ENCODE measurements around the gene RPL35.
"Not testable (repeated sequence)": the region's sequence is repeated elsewhere in the genome, so short reads cannot be mapped to it uniquely, and the experiment has no call there.

Gene RPL35

DNA sequence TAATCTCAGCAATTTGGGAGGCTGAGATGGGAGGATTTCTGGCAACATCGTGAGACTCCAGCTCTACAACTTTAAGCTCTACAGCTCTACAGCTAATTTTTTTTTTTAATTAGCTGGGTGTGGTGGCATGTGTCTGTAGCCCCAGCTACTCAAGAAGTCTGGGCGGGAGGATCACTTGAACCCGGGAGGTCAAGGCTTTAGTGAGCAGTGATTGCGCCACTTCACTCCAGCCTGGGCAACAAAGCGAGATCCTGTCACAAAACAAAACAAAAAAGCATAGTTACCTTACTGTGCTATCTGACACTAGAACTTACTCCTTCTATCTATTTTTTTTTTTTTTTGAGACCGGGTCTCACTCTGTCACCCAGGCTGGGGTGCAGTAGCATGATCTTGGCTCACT lies 14.8 kb downstream of the RPL35 start:
- Histone ChIP-seq H3K27me3 (ENCODE audit: low read depth, low read length) (no peaks in the 10 kb centered on the region), H3K4me3 (ENCODE audit: low read depth in 1 of 2, low read length in 2 of 2) (no peak overlapping the region), H3K36me3 (ENCODE audit: control insufficient read depth in 1 of 2, insufficient read depth in 2 of 2, low read length in 2 of 2) (no peaks in the 10 kb centered on the region), H3K9me3 (ENCODE audit: control insufficient read depth in 1 of 2, low read length in 2 of 2) (no peaks in the 10 kb centered on the region), H3K27ac (ENCODE audit: low read length) (no peak overlapping the region), H3K4me1 (ENCODE audit: control insufficient read depth in 1 of 2, insufficient read depth in 2 of 2, low read length in 2 of 2) (peaks cover 0 to 4% of the 10 kb centered on the region in 2 donors)

DNA sequence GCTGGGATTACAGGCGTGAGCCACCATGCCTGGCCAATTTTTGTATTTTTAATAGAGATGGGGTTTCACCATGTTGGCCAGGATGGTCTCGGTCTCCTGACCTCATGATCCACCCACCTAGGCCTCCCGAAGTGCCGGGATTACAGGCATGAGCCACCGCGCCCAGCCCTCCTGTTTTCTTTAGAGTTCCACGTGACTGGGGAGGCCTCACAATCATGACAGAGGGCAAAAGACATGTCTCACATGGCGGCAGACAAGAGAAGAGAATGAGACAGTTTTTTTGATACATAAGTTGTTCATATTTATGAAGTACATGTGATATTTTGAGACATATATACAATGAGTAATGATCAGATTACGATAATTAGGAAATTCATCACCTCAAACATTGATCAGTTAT lies 15.3 kb downstream of the RPL35 start:
- not testable (repeated sequence) for H3K4me3 ChIP-seq (ENCODE audit: low read depth in 1 of 2, low read length in 2 of 2); H3K36me3 ChIP-seq (ENCODE audit: control insufficient read depth in 1 of 2, insufficient read depth in 2 of 2, low read length in 2 of 2); H3K4me1 ChIP-seq (ENCODE audit: control insufficient read depth in 1 of 2, insufficient read depth in 2 of 2, low read length in 2 of 2); H3K27ac ChIP-seq (ENCODE audit: low read length); H3K27me3 ChIP-seq (ENCODE audit: low read depth, low read length); H3K9me3 ChIP-seq (ENCODE audit: control insufficient read depth in 1 of 2, low read length in 2 of 2)

DNA sequence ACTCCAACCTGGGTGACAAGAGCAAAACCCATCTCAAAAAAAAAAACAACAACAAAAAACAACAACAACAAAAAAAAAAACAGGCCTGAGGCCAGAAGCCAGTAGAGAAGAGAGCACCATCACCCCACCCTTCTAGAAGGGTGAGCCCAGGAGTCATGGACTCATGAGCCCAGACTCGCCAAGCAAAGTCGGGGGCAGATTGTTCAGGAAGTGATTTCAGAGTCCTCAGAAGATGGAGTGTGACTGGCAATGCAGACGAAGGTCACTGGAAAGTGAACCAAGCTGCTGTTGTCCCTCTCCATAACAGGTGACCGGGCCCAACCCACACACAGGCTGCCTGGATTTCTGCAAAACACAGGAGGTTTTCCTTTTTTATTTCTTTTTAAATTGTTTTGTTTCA lies 17.5 kb downstream of the RPL35 start:
- Histone ChIP-seq H3K27ac (ENCODE audit: low read length) (no peak overlapping the region), H3K36me3 (ENCODE audit: control insufficient read depth in 1 of 2, insufficient read depth in 2 of 2, low read length in 2 of 2) (no peaks in the 10 kb centered on the region), H3K4me1 (ENCODE audit: control insufficient read depth in 1 of 2, insufficient read depth in 2 of 2, low read length in 2 of 2) (peaks cover 0 to 3% of the 10 kb centered on the region in 2 donors), H3K4me3 (ENCODE audit: low read depth in 1 of 2, low read length in 2 of 2) (no peak overlapping the region), H3K27me3 (ENCODE audit: low read depth, low read length) (no peaks in the 10 kb centered on the region), H3K9me3 (ENCODE audit: control insufficient read depth in 1 of 2, low read length in 2 of 2) (no peaks in the 10 kb centered on the region)

DNA sequence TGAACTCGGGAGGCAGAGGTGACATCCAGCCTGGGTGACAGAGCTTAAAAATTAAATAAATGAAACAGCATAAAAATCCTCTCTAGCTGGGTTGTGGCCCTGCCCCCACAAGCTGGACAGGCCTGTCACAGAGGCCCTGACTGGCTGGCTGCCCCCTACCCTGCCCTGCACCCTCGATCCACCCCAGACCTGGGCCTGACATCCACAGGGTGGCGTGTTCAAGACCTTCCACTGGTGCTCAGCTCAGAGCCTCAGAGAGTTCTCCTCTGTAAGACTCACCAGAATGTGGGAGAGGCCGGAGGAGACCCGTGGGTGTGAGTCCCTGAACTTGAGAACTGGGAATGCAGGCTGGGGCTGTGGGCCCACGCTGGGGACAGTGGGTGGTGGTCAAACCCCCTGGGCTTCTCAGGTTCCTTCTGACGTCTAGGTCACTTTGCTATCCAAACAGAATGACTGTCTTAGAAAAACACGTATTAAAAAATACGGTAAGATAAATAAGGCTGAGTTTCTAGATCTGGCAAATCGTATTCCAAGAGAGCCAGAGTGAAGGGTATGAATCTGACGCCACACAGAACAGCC lies 18.2 kb downstream of the RPL35 start:
- Histone ChIP-seq H3K4me3 (ENCODE audit: low read depth in 1 of 2, low read length in 2 of 2) (no peak overlapping the region), H3K27ac (ENCODE audit: low read length) (no peak overlapping the region), H3K4me1 (ENCODE audit: control insufficient read depth in 1 of 2, insufficient read depth in 2 of 2, low read length in 2 of 2) (peaks cover 0 to 3% of the 10 kb centered on the region in 2 donors), H3K36me3 (ENCODE audit: control insufficient read depth in 1 of 2, insufficient read depth in 2 of 2, low read length in 2 of 2) (no peaks in the 10 kb centered on the region), H3K27me3 (ENCODE audit: low read depth, low read length) (no peaks in the 10 kb centered on the region), H3K9me3 (ENCODE audit: control insufficient read depth in 1 of 2, low read length in 2 of 2) (no peaks in the 10 kb centered on the region)

DNA sequence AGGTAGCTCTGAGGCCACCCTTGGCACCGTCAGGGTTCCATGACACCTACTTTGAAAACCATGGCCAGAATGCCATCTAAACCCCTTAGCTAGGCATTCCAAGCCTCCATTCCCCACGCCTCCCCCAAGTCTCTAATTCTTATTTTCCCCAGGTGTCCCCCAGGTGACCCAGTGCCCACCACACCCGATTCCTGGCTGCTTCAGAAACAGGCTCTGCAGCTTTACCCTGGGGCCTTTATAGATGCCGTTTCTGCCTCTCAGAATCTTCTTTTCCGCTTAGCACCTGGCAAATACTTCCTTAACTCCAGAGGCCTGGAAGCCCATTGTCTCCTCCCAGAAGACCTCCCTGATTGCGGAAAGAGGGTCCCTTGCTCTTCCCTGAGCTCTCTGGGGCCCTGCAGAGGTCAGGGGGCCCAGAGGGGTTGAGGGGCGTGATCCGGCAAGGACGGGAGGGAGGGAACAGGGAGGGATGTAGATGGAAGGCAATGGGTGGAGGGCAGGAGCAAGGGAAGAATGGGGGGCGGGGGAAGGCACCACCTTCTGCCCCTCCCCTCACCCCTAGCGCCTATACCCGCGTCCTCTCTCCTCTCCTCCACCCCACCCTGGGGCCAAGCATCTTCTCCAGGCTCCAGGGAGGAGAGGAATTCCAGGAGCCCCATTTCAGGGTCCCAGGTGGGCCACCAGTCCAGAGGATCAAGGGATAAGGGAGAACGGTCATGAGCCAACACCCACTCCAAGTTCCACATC lies 20.5 kb downstream of the RPL35 start:
- H3K36me3 ChIP-seq (ENCODE audit: control insufficient read depth in 1 of 2, insufficient read depth in 2 of 2, low read length in 2 of 2), result no peaks in the 10 kb centered on the region
- H3K27me3 ChIP-seq (ENCODE audit: low read depth, low read length), result no peaks in the 10 kb centered on the region
- H3K4me1 ChIP-seq (ENCODE audit: control insufficient read depth in 1 of 2, insufficient read depth in 2 of 2, low read length in 2 of 2), result peaks cover 0 to 3% of the 10 kb centered on the region in 2 donors
- no peak overlapping the region for H3K4me3 ChIP-seq (ENCODE audit: low read depth in 1 of 2, low read length in 2 of 2)
- H3K9me3 ChIP-seq (ENCODE audit: control insufficient read depth in 1 of 2, low read length in 2 of 2), result no peaks in the 10 kb centered on the region
- no peak overlapping the region for H3K27ac ChIP-seq (ENCODE audit: low read length)

DNA sequence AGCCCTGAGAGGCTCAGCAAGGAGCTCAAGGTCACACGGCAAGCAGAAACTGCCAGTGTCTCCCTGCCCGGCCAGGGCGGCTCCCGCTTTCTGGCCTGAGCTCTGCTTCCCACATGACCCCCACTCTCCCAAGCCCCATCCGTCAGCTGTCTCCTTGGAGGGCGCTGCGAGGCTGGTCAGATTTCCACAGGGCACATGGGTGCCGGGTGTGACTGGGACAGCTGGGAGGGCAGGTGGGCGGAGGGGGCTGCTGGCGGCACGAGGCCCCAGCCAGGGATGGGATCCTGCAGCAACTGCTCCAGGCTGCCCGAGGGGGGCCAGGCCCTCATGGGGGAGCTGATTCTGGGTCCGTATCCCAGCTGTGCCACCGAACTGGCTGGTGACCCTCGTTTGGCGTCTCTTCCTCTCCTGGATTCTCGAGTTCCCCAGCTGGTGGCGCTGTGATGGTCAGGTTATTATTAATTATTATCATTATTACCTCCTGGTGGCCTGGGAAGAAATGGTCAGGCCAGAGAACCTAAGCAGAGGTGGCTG lies 21.4 kb downstream of the RPL35 start:
- no peak overlapping the region for H3K27ac ChIP-seq (ENCODE audit: low read length)
- H3K27me3 ChIP-seq (ENCODE audit: low read depth, low read length), result no peaks in the 10 kb centered on the region
- peaks cover 2 to 9% of the 10 kb centered on the region in 2 donors for H3K4me1 ChIP-seq (ENCODE audit: control insufficient read depth in 1 of 2, insufficient read depth in 2 of 2, low read length in 2 of 2)
- no peaks in the 10 kb centered on the region for H3K9me3 ChIP-seq (ENCODE audit: control insufficient read depth in 1 of 2, low read length in 2 of 2)
- no peaks in the 10 kb centered on the region for H3K36me3 ChIP-seq (ENCODE audit: control insufficient read depth in 1 of 2, insufficient read depth in 2 of 2, low read length in 2 of 2)
- H3K4me3 ChIP-seq (ENCODE audit: low read depth in 1 of 2, low read length in 2 of 2), result no peak overlapping the region

DNA sequence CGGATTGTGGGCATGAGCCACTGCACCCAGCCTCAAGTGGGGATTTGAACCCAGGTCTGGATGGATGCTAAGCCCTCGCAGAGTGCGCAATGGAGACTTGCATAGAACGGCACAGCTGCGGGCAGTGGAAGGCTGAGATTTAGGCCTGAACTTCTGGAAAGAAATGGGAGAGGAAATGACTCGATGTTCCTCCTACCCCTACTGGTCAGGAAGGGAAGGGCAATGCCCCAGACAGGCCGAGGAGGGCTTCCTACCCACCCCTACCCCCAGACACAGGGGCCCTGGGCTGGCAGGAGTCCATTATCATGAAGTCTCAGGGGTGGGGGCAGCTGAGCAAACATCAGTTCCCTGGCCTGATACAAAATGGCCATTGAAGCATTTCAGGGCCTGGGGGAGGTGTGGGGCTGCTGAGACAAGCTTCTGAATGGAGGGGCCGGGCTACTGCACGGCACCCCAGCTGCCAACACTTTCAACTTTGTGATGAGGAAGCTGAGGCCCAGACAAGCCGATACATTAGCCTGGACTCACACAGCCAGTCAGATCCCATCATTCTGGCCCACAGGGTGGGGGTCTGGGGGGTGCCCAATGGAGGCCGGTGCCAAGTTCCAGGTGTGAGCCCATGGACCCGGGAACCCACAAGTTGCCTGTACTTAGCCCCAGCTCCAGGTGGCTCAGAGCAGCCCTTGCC lies 22.0 kb downstream of the RPL35 start:
- peaks cover 5 to 16% of the 10 kb centered on the region in 2 donors for H3K4me1 ChIP-seq (ENCODE audit: control insufficient read depth in 1 of 2, insufficient read depth in 2 of 2, low read length in 2 of 2)
- H3K27ac ChIP-seq (ENCODE audit: low read length), result no peak overlapping the region
- no peak overlapping the region for H3K4me3 ChIP-seq (ENCODE audit: low read depth in 1 of 2, low read length in 2 of 2)
- H3K9me3 ChIP-seq (ENCODE audit: control insufficient read depth in 1 of 2, low read length in 2 of 2), result no peaks in the 10 kb centered on the region
- no peaks in the 10 kb centered on the region for H3K27me3 ChIP-seq (ENCODE audit: low read depth, low read length)
- no peaks in the 10 kb centered on the region for H3K36me3 ChIP-seq (ENCODE audit: control insufficient read depth in 1 of 2, insufficient read depth in 2 of 2, low read length in 2 of 2)

DNA sequence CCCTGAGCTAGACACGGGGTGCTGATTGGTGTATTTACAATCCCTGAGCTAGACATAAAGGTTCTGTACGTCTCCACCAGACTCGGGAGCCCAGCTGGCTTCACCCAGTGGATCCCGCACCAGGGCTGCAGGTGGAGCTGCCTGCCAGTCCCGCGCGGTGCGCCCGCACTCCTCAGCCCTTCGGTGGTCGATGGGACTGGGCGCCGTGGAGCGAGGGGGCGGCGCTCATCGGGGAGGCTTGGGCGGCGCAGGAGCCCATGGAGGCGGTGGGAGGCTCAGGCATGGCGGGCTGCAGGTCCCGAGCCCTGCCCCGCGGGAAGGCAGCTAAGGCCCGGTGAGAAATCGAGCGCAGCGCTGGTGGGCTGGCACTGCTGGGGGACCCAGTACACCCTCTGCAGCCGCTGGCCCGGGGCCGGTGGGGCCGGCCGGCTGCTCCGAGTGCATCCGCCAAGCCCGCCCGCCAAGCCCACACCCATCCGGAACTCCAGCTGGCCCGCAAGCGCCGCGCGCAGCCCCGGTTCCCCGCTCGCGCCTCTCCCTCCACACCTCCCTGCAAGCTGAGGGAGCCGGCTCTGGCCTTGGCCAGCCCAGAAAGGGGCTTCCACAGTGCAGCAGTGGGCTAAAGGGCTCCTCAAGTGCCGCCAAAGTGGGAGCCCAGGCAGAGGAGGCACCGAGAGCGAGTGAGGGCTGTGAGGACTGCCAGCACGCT lies 23.0 kb downstream of the RPL35 start:
- H3K4me1 ChIP-seq (ENCODE audit: control insufficient read depth in 1 of 2, insufficient read depth in 2 of 2, low read length in 2 of 2), result peaks cover 10 to 21% of the 10 kb centered on the region in 2 donors
- H3K27ac ChIP-seq (ENCODE audit: low read length); H3K27me3 ChIP-seq (ENCODE audit: low read depth, low read length); H3K4me3 ChIP-seq (ENCODE audit: low read depth in 1 of 2, low read length in 2 of 2); H3K36me3 ChIP-seq (ENCODE audit: control insufficient read depth in 1 of 2, insufficient read depth in 2 of 2, low read length in 2 of 2); H3K9me3 ChIP-seq (ENCODE audit: control insufficient read depth in 1 of 2, low read length in 2 of 2): not testable (repeated sequence)

DNA sequence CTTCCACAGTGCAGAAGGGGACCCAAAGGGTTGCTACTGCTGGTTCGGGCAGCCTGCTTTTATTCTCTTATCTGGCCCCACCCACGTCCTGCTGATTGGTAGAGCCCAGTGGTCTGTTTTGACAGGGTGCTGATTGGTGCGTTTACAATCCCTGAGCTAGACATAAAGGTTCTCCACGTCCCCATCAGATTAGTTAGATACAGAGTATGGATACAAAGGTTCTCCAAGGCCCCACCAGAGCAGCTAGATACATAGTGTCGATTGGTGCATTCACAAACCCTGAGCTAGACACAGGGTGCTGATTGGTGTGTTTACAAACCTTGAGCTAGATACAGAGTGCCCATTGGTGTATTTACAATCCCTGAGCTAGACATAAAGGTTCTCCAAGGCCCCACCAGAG lies 23.6 kb downstream of the RPL35 start:
- H3K27ac ChIP-seq (ENCODE audit: low read length); H3K9me3 ChIP-seq (ENCODE audit: control insufficient read depth in 1 of 2, low read length in 2 of 2); H3K27me3 ChIP-seq (ENCODE audit: low read depth, low read length); H3K4me3 ChIP-seq (ENCODE audit: low read depth in 1 of 2, low read length in 2 of 2); H3K36me3 ChIP-seq (ENCODE audit: control insufficient read depth in 1 of 2, insufficient read depth in 2 of 2, low read length in 2 of 2): not testable (repeated sequence)
- H3K4me1 ChIP-seq (ENCODE audit: control insufficient read depth in 1 of 2, insufficient read depth in 2 of 2, low read length in 2 of 2), result peaks cover 10 to 21% of the 10 kb centered on the region in 2 donors

DNA sequence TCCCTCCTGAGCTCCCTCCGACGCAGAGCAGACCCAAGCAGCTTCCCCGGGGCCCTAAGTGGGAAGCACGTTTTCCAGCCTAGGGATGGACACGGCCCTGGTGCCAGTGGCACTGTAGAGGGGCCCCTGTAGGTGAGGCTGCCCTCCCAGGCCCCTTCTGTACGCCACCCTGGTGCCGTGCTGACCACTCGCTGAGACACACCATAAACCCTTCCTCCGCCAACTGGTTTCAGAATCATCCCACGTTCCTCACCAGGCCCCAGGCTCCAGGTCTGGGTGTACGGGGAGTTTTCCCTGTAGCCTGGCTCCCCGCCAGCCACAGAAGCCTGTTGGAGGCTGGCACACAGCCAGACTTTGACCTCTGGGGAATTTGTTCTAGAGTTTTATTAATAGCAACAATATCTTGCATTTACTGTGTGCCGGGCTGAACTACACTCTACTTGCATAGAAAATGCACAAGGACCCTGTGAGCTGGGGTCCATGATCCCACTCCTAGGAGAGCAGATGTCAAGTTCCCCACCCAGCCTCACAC lies 26.7 kb downstream of the RPL35 start:
- Histone ChIP-seq H3K4me3 (ENCODE audit: low read depth in 1 of 2, low read length in 2 of 2) (no peak overlapping the region), H3K27ac (ENCODE audit: low read length) (peak overlapping the region; percentile 8), H3K36me3 (ENCODE audit: control insufficient read depth in 1 of 2, insufficient read depth in 2 of 2, low read length in 2 of 2) (no peaks in the 10 kb centered on the region), H3K27me3 (ENCODE audit: low read depth, low read length) (no peaks in the 10 kb centered on the region), H3K9me3 (ENCODE audit: control insufficient read depth in 1 of 2, low read length in 2 of 2) (no peaks in the 10 kb centered on the region), H3K4me1 (ENCODE audit: control insufficient read depth in 1 of 2, insufficient read depth in 2 of 2, low read length in 2 of 2) (peaks cover 10 to 38% of the 10 kb centered on the region in 2 donors)

DNA sequence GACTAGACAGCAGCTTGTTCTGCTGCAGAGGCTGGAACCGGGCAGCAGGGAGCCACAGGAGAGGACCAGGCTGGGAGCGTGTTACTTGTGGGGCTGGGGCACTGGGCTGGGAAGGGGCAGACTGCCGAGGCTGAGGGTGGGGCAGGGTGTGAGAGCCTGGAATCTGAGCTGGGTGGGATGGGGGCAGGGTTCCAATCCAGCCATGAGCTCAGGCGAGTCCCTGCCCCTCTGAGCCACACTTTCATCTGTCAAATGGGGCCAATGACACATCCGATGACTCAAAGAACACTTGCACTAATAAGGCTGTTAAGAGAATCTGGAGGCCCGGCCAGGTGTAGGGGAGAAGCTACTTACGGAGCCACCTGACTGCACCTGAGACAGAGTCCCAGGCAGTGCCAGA lies 27.2 kb downstream of the RPL35 start:
- peaks cover 10 to 35% of the 10 kb centered on the region in 2 donors for H3K4me1 ChIP-seq (ENCODE audit: control insufficient read depth in 1 of 2, insufficient read depth in 2 of 2, low read length in 2 of 2)
- H3K36me3 ChIP-seq (ENCODE audit: control insufficient read depth in 1 of 2, insufficient read depth in 2 of 2, low read length in 2 of 2), result no peaks in the 10 kb centered on the region
- no peak overlapping the region for H3K27ac ChIP-seq (ENCODE audit: low read length)
- no peaks in the 10 kb centered on the region for H3K27me3 ChIP-seq (ENCODE audit: low read depth, low read length)
- no peaks in the 10 kb centered on the region for H3K9me3 ChIP-seq (ENCODE audit: control insufficient read depth in 1 of 2, low read length in 2 of 2)
- H3K4me3 ChIP-seq (ENCODE audit: low read depth in 1 of 2, low read length in 2 of 2), result no peak overlapping the region
